ENCODE results near the gene CNNM2. TPM values are rescaled to one million over a fixed set of nuclear protein-coding genes. Genes with fewer than 3 reads are reported as not detected.
"Not testable (repeated sequence)": the region's sequence is repeated elsewhere in the genome, so short reads cannot be mapped to it uniquely, and the experiment has no call there.

The CNNM2 gene
- polyA plus RNA-seq, 3 donors = 9.3 to 12.5 (median 9.5) TPM

DNA sequence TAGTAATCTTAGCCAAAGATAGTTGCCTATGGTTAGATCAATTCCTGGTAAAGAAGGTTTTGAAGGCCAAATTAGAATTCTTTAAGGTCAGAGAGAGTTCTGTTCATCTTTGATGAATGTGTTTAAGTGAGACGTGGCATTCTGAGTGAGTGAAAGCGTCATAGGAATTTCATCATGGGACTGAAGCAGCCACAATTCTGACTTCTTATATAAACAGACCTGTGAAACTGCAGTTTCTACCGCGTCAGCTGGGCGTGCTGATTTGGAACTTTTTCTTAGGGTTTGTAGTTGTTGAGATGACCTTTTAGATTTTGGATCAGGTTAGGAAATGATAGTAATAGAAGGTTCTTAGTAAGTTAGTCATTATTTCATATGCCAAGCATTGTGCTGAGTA lies 103.8 kb downstream of the CNNM2 start:
- no peak for DNase-seq (ENCODE audit: low read depth in 3 of 3, low spot score in 2 of 3)

DNA sequence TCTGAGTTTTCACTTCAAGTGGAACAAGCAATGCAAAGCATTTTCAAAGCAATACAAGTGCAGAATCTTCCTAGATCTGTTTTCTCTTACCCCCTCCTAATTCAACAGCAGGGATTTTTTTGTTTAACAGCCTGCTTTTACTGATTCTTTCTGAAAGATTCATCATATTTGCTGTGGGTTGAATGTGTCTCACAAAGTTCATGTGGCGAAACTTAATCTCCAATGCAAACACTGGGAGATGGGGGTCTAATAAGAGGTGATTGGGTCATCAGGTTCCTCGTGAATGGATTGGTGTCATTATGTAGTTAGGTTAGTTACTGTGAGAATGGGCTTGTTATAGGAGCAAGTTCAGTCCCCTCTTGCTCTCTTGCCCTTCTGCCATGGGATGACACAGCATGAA lies 107.6 kb downstream of the CNNM2 start:
- DNase-seq (ENCODE audit: low read depth in 3 of 3, low spot score in 2 of 3) = no peak

DNA sequence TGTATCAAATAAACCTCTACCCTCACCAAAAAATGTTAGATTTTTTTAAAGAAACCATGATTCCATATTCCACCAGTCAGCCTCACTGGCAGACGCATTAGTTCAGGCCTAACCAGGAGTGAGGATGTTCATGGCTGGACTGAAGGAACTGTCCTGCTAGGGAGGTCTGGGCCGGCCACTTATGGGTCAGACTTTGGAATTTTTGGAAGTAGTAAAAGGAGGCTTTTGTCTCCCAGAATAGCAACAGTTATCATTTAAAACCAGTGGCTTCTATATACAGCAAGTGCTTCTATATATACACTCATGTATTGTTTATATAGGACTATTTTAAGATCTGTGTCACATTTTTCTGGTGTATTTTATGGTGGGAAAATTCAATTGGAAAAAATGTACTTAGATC lies 120.5 kb downstream of the CNNM2 start:
- no peak for DNase-seq (ENCODE audit: low read depth in 3 of 3, low spot score in 2 of 3)

DNA sequence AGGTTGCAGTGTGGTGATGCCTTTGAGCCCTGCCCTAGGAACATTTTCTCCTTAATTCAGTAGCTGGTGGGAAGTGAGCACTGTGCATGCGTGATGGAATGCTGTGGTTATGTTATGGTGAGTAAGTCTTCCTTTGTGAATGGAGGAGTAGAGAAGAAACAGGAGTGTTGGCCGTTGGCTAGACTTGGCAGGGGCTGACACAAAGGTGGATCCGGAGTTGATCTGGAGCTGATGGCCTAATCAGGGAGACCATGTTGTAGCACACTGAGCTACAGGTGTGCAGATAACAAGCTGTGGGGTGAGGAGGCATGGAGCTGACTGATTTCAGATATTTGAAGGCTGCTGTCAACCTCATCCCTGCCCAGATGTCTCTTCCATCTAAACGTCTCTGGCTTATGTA lies 122.3 kb downstream of the CNNM2 start:
- DNase-seq (ENCODE audit: low read depth in 3 of 3, low spot score in 2 of 3) = no peak

DNA sequence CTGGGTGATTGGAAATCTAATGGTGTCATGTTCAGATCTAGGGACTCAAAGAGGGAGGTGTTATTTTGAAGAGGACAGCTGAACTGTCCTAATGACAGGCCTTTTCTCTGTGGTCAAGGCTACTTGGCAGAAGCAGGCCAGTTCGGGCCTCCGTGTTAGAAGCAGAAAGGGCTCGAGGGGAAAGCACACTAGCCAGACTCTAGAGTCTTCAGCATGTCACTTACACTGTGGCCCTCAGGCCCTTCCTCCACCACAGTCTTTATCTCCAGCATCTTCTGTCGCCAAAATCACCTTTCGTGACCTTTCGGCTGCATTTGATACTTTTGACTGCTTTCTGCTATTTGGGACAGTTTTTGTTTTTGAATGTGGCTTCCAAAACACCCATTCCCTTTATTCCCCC lies 123.3 kb downstream of the CNNM2 start:
- DNase-seq (ENCODE audit: low read depth in 3 of 3, low spot score in 2 of 3) = no peak

DNA sequence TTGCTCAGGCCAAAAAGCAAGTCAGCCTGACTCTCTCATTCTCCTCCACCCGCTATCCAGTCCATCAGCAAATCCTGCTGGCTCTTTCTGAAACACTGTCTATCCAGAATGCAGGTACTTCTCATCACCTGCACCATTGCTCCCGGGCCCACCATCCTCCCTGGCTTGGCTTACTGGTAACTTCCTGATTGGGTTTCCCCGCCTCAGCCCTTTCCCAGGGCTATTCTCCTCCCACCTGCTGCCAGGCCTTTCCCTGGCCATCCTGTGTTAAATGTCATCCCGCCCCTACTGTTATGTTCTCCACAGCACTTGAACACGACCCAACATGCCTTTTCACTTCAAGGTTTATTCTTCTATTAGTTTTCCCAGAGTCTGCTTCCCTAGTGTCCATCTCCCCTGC lies 124.0 kb downstream of the CNNM2 start:
- DNase-seq (ENCODE audit: low read depth in 3 of 3, low spot score in 2 of 3) = no peak

DNA sequence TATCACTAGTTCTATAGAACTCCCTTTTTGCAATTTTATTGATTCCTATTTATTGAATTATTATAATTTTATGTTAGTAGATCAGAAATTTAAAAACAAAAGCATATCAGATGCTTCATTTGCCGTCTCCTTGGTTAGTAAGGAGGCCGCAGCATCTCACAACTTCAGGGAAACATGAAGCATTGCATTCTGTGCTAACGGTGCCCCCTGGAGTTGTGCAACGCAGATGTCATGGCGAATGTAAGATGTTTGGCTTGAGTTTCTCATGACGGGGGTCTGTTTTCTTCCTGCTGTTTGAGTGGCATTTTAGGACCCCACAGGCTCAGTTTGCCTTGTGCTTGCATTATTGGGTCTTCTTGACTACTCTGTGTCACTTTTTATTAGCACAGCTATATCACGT lies 124.8 kb downstream of the CNNM2 start:
- DNase-seq (ENCODE audit: low read depth in 3 of 3, low spot score in 2 of 3) = no peak

DNA sequence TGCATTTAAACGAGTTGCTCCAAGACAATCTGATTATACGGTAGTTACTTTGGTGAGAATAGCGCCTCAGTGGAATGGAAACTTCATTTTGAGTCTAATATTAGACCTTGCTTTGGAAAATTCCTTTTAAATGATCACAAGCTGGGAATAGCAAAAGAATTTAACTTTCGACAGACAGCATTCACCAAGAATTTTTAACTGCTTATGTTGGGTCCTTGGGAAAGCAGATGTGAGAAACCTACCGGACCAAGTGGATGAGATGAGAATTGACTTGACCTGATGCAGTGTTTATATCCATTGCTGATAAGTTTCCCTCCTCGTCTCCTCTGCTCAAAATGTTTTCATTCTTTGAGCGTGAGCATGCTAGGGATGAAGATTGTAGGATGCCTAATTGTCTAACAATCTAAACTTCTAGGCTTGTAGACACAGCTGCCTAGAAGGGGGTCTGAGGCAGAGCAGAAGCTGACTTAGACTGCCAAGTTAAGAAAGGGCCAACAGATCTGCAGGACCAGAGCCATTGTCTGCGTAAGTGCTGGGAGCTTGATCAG lies 126.9 kb downstream of the CNNM2 start:
- no peak for DNase-seq (ENCODE audit: low read depth in 3 of 3, low spot score in 2 of 3)

DNA sequence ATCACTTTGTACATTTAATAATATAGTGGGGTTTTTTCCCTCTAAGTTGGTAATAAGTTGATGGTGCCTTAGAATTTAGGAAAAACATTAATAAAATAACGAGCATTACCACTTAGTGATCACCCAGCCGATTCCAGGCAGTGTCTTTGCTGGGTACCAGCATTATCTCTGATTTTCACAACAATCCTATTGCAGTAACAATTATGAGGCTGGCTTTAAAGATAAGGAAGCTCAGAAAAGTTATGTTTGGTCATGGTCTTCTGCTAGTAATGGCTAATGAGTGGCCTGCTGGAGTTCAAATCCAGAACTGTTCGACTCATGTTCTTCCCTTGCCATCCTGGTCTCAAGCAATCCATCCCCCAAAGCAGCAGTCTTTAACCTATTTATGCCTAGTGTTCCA lies 127.9 kb downstream of the CNNM2 start:
- DNase-seq (ENCODE audit: low read depth in 3 of 3, low spot score in 2 of 3) = no peak

DNA sequence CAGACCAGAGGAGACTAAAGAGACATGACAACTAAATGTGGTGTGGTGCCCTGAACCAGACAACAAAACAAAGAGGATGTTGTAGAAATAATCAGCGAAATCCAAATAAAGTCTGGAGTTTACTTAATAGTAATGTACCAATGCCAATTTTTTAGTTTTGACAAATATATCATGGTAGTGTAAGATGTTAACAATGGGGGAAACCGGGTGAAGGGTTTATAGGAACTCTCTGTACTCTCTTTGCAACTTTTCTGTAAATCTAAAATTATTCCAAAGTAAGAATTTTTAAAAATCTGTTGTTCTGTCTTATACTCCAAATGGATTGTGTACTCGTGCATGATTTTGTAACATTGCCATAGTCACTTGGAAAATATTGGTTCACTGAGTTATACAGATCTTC lies 129.3 kb downstream of the CNNM2 start:
- no peak for DNase-seq (ENCODE audit: low read depth in 3 of 3, low spot score in 2 of 3)

DNA sequence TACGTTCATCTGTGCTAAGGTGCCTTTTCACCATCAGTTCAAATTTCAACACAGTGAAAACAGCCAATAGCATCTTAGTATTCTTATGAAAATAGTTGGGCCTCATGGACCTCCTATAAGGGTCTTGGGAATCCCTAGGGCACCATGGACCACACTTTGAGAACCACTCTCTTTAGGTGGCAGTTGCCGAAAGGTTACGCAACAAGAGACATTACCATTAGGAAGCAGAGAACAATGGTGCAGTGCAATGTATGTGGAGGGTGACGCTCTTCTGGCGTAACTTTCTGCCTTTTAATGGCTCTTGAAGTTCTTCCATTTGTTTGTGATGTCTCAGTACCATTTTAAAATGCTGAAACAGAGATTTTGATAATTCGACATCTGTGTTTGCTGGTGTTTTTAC lies 131.1 kb downstream of the CNNM2 start:
- DNase-seq (ENCODE audit: low read depth in 3 of 3, low spot score in 2 of 3) = no peak

DNA sequence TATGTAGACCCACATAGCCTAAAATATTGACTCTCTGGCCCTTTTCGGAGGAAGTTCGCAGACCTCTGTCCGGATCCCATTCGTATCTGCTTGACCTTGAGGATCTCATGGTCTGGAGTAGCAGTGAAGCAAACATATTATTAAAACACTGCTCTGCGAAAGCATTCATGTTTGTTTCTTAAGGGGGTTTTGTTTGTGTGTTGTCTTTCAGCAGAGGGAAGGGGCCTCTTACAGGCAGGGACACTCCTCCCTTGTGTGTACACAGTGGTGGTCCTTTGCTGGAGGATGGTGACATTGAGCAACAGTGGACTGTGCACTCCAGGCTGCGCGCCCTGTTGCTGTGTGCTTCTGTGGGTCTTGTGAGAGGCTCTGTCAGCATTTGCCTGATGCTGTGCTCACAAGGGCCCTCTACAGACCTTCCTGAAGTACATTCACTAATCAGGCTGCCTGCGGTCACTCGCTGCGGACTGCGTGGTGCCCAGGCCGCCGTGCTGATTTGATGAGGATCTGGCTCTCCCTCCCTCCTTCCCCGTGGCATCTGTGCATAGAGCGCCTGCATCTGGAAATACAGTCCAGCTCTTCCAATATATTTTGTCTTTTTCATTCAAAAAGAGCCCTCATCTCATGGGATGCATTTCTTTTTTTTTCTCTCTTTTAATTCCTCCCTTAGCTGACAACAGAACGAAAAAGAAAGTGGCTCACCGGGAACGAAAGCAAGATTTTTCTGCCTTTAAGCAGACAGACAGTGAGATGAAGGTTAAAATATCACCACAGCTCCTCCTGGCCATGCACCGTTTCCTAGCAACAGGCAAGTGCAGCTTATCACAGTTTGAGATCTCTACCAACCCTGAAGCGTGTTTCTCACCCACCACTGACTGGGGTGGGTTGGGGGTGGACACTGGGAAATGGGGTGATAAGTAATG lies 135.8 kb downstream of the CNNM2 start:
- no peak for DNase-seq (ENCODE audit: low read depth in 3 of 3, low spot score in 2 of 3)

DNA sequence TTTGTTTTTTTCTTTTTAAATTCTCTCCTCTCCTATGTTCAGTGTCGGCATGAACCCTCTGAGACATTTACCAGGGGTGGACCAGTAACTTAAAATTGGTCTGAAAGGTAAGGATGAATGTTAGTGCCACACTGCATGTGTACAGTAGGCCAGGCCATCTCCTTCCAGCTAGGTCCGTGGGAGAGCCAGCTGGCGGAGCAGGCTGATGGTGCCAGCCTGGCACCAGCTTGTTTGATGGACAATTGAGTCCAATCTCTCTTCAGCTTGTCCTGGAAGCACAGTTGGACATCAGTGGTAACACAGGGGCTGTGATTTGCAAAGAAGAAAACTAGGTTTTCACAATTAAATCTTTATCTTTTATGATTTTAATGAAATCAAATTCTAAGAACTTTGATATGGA lies 136.5 kb downstream of the CNNM2 start:
- DNase-seq (ENCODE audit: low read depth in 3 of 3, low spot score in 2 of 3) = no peak

DNA sequence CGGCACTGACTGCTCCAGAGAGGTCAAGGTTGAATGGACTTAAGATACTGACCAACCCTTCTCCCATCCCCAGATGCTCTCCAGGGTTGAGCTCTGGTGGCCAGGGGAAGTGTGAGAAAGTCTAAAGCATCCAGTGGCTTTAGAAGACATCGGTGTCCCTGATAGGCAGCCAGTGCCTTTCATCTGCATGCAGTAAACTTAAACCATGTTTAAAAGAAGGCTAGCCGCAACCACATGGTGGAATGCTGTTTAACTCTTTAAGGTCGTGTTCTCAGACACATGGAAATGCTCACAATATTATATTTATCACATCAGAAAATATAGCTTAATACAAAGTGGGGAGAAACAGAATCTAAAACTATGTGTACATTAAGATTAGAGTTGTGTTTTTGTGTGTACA lies 137.0 kb downstream of the CNNM2 start:
- DNase-seq (ENCODE audit: low read depth in 3 of 3, low spot score in 2 of 3) = no peak

DNA sequence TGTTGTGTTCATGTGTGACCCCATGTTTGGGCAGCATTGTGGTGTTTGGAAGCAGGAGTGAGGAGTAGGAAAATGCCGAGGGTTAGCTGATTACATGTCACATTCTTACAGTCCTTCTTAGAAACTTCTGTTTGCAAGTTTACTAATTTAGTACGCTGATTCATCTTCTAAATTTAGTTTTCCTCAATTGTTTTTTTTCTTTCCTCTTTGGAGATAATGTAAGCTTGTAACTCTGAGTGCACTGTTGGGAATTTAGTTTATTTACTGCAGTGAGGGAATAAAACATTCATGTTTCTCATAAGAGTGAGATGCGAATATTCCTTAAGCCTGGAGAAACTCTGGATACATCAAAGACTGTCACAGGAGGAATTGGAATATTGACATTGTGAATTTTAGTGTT lies 139.9 kb downstream of the CNNM2 start:
- no peak for DNase-seq (ENCODE audit: low read depth in 3 of 3, low spot score in 2 of 3)

DNA sequence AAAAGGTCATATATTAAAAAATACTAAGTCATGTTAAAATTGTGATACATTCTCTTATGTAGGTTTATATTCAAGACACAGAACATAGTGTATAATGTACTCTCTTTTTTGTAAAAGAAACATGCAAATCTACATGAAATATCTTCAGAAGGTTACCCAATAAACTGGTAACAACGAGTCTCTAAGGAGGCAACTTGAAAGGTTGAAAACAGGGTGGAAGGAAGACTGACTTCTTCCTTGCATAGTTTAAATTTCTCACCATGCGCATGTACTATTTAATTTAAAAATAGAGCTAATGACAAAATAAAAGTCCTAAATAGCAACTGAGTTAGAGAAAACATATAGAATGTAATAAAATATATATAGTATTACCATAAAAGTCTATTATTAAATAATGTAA lies 142.5 kb downstream of the CNNM2 start:
- no peak for DNase-seq (ENCODE audit: low read depth in 3 of 3, low spot score in 2 of 3)

DNA sequence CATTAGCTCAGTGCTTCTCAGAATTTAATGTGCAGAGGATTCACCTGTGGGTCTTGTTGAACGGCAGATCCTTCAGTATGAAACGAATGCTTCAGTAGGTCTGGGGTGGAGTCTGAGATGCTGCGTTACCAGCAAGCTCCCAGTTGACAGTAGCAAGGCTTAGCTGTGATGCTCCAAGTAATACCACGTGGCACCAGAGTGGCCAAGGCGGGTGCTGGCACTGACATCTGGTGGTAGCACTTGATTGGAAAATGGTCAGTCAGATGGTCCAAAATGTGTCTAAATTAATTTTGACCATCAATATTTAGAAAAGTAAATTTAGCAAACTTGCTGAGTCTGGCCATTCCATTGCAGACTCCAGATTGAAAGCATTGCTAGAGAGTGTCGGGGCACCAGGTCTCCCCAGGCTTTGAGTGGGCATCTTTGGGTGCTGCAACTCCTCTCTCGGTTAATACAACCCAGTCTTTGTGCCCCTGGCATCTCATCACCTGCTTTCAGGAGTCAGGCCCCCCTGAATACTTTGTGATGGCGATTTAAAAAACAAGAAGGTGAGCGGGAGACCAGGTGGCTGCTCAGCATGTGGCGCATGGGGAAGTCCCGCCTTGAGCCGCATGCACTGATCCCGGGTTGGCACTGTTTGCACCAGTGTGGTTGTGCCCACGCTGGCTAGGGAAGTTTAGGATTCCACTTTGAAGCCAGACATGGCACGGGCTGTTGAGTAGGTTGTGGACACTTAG lies 144.9 kb downstream of the CNNM2 start:
- no peak for DNase-seq (ENCODE audit: low read depth in 3 of 3, low spot score in 2 of 3)

DNA sequence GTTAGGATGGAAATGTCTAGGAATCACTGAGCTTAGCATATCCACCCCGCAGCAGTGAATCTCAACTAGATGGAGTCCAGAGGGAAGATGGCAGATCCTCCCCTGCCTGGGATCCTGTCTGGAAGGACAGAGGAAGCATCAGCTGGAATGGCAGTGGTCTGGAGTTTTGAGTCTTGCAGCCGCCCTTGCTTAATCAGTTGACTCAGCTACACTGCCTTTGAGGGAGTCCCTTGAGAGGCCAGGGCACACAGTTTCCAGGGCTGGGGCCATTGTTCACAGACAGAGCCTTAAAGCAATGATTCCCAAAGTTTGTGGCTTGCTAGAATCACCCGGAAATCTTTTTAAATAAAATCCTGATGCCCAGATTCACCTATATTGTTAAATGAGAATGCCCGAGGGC lies 146.9 kb downstream of the CNNM2 start:
- no peak for DNase-seq (ENCODE audit: low read depth in 3 of 3, low spot score in 2 of 3)

DNA sequence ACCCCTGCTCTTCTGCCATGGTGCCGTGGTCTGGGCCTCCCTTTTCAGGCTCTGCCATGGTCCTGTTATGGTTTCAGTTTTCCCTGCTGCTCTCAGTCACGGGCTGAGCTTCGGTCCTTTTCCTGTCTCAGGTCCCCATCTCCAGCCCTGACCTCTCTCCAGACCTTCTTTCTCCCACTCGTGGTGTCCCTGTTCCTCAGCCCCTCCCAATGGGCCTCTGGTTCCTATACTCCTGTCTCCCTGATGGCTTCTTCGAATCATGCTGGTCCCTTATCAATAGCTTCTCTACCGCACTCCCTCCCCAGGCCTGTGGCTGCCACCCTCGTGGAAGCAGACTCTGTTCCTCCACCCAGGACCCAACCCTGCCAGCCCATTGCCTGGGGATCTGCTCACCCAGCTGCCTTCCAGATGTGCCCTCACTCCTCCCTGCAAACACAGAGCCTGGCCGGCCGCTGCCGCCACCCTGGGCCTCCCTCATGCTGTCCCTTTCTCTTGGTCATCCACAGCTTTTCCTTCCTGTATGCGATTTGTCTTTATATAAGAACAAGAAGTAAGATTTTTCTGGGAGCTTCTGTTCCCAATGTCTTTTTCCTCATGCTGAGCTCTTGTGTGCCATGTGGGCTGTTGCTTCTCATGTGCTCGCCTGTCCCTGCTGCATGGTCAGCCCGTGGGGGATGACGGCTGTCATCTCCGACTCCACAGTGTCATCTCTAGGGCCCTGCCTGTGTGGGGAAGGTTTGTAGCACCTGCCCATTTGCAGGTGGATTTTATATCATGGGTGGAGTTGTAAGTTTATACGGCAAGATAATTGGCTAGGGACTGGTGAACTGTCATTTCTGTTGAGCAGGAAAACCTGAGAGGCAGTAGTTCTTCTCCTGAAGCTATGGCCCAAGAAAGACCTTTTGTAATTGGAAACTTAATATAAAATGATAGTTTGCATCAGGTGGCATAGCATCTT lies 148.3 kb downstream of the CNNM2 start:
- no peak for DNase-seq (ENCODE audit: low read depth in 3 of 3, low spot score in 2 of 3)

DNA sequence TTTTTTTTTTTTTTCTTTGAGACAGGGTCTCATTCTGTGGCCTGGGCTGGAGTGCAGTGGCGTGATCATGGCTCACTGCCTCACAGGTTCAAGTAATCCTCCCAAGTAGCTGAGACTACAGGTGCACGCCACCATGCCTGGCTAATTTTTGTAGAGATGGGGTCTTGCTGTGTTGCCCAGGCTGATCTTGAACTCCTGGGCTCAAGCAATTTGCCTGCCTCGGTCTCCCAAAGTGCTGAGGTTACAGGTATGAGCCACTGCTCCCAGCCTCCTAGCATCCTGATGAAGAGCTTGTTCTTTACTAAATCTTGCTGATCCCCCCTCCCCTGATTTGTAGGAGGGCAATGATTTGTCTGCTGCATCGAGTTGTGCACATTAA lies 149.0 kb downstream of the CNNM2 start:
- DNase-seq (ENCODE audit: low read depth in 3 of 3, low spot score in 2 of 3) = not testable (repeated sequence)

DNA sequence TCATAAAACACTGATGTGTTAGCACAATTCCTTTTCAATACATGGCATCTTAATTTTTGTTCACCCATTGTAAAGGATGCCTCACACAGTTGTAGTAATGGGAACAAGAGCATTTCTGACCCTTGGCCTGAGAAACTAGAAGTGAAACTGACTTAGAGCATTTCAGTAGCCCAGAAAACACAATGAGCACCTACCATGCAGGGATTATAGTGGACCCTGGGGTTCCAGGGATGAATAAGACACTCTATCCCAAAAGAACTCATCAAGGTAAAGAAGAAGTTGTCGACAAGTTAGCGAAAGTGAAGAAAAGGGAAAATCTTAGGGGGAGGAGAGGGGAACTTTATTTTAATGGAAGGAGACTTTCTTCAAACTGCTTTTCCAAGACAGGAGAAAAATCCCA lies 149.4 kb downstream of the CNNM2 start:
- no peak for DNase-seq (ENCODE audit: low read depth in 3 of 3, low spot score in 2 of 3)
